Caco-2 (cell line): ENCODE results near the gene GNGT2. TPM values are rescaled to one million over a fixed set of nuclear protein-coding genes. Genes with fewer than 3 reads are reported as not detected.

Experiments
- BruUV-seq: library from RNA; stranded (reverse); fragments of 400-500 nt; replicated peaks from 2 replicates; lab custom pipeline; 2021; lab: Mats Ljungman, UMichigan
- CTCF ChIA-PET: fragments of 300-600 bp; sonication (Branson Sonifier 250); formaldehyde crosslinking; loops from one replicate; lab custom pipeline; 2022; ENCODE audit warnings: antibody characterized with exemption; lab: Charles Lee
- POLR2A ChIA-PET: fragments of 300-600 bp; sonication (Branson Sonifier 250); formaldehyde crosslinking; loops from one replicate; lab custom pipeline; 2022; ENCODE audit warnings: antibody characterized with exemption; lab: Charles Lee
- DNase-seq, 2 experiments: peaks; one replicate each; pipeline versions ENCODE4 v3.0.0 to v3.0.0-alpha.2; 2020 to 2022
- H3K27me3 ChIP-seq: replicated peaks from 2 replicates; pipeline ENCODE4 v1.6.0; 2011; ENCODE audit warnings: low read length; ENCODE audit not compliant: control insufficient read depth, insufficient read depth
- H3K36me3 ChIP-seq: 2 replicates; pipeline ENCODE4 v1.5.1; 2011; ENCODE audit warnings: low read length; ENCODE audit not compliant: control insufficient read depth, insufficient read depth
- H3K4me1 ChIP-seq: fragments of 250-450 bp; sonication (Bioruptor Pico); 2 replicates; pipeline ENCODE4 v1.5.1; 2020; ENCODE audit warnings: mild to moderate bottlenecking
- H3K4me3 ChIP-seq: 2 replicates; pipeline ENCODE4 v1.5.1; 2011; ENCODE audit warnings: low read depth, mild to moderate bottlenecking, control low read depth, low read length
- H3K9me3 ChIP-seq: fragments of 250-450 bp; sonication (Bioruptor Pico); 2 replicates; pipeline ENCODE4 v1.5.1; 2020; ENCODE audit warnings: mild to moderate bottlenecking, moderate library complexity
- H3K27ac Mint-ChIP-seq: one replicate; pipeline ENCODE4 v1.8.0; 2022; ENCODE audit warnings: mixed read lengths; ENCODE audit not compliant: unreplicated experiment
- H3K27me3 Mint-ChIP-seq: one replicate; pipeline ENCODE4 v1.8.0; 2022; ENCODE audit warnings: mixed read lengths; ENCODE audit not compliant: insufficient read depth, unreplicated experiment
- H3K36me3 Mint-ChIP-seq: one replicate; pipeline ENCODE4 v1.8.0; 2022; ENCODE audit warnings: mild to moderate bottlenecking, mixed read lengths; ENCODE audit not compliant: insufficient read depth, unreplicated experiment
- H3K4me1 Mint-ChIP-seq: one replicate; pipeline ENCODE4 v1.8.0; 2022; ENCODE audit warnings: low read depth, mixed read lengths; ENCODE audit not compliant: unreplicated experiment
- H3K4me3 Mint-ChIP-seq: one replicate; pipeline ENCODE4 v1.8.0; 2022; ENCODE audit warnings: mild to moderate bottlenecking, moderate library complexity, mixed read lengths; ENCODE audit not compliant: unreplicated experiment
- H3K9me3 Mint-ChIP-seq: one replicate; pipeline ENCODE4 v1.8.0; 2022; ENCODE audit warnings: mixed read lengths; ENCODE audit not compliant: unreplicated experiment
- intact Hi-C: fragments of 100-400 bp; cut with micrococcal nuclease; formaldehyde crosslinking; loops from one replicate; pipeline ENCODE4 v1.10.0; 2022; ENCODE audit not compliant: unreplicated experiment
- total RNA-seq: library from RNA; stranded (reverse); gene quantifications from 2 replicates; pipeline ENCODE4 v1.2.3, GENCODE V29; 2022
- TF ChIP-seq, protein P1 (sequence below), 2 experiments: fragments of 200-600 bp in 1 of 2; IDR thresholded peaks; 1 replicate in 1 of 2; 2 replicates in 1 of 2; pipeline versions ENCODE4 v1.5.1 to v1.8.0; 2011 to 2022; ENCODE audit warnings: antibody characterized with exemption in 1 of 2, control low read depth in 1 of 2, inconsistent platforms in 1 of 2, low read depth in 1 of 2, low read length in 1 of 2, mild to moderate bottlenecking in 1 of 2, moderate library complexity in 1 of 2; ENCODE audit not compliant: insufficient read depth in 1 of 2, severe bottlenecking in 1 of 2, unreplicated experiment in 1 of 2

GNGT2 gene
- total RNA-seq, 1 experiment from 2014 or later: not detected

- Mint-ChIP-seq H3K4me3 (peak overlapping the region; percentile 3), H3K36me3 (no peaks in the 10 kb centered on the region), H3K27ac (no peak overlapping the region), H3K27me3 (no peaks in the 10 kb centered on the region), H3K4me1 (peaks cover 15% of the 10 kb centered on the region), H3K9me3 (no peaks in the 10 kb centered on the region)
- Histone ChIP-seq H3K9me3 (0 out of 2 replicates have a peak, but pooled peaks cover 3% of the 10 kb centered on the region), H3K4me1 (peaks cover 13% of the 10 kb centered on the region), H3K27me3 (no peaks in the 10 kb centered on the region), H3K36me3 (no peaks in the 10 kb centered on the region), H3K4me3 (no peak overlapping the region)
- peak in 1 of 2 experiments; percentile 38 for DNase-seq
- ChIA-PET POLR2A (no interaction called here), CTCF (no interaction called here)
- intact Hi-C loops: no loop called here
- BruUV-seq: no TSS peak
- TF ChIP-seq, protein P1, sequence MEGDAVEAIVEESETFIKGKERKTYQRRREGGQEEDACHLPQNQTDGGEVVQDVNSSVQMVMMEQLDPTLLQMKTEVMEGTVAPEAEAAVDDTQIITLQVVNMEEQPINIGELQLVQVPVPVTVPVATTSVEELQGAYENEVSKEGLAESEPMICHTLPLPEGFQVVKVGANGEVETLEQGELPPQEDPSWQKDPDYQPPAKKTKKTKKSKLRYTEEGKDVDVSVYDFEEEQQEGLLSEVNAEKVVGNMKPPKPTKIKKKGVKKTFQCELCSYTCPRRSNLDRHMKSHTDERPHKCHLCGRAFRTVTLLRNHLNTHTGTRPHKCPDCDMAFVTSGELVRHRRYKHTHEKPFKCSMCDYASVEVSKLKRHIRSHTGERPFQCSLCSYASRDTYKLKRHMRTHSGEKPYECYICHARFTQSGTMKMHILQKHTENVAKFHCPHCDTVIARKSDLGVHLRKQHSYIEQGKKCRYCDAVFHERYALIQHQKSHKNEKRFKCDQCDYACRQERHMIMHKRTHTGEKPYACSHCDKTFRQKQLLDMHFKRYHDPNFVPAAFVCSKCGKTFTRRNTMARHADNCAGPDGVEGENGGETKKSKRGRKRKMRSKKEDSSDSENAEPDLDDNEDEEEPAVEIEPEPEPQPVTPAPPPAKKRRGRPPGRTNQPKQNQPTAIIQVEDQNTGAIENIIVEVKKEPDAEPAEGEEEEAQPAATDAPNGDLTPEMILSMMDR (IDR thresholded peaks at IDR 0.05; ENCODE audit: insufficient read depth in 1 of 2, low read depth in 1 of 2, low read length in 1 of 2, severe bottlenecking in 1 of 2, unreplicated experiment in 1 of 2): no peak
Observed at GRCh38 chr17:49157784-49158183, 52.6 kb downstream of the GNGT2 start.

DNA sequence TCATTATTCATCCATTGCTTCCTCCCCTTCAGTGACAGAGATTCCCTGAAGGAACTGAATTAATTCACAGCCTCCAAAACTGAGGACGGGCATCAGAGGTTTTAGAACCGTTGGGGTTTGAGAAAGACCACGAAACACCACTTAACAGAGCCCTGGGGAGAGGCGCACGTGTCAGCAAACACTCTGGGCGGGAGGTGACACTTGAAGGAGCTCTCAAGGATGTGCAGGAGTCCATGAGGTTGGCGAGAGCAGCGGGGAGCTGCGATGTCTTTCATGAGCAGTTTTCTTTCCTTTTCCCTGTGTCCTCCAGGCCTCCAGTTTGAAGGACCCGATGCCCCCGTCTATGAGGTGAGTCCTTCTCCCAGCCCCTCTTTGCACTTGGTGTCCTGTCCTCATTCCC lies 54.1 kb downstream of the GNGT2 start:
- Histone ChIP-seq H3K36me3 (no peaks in the 10 kb centered on the region), H3K4me3 (no peak overlapping the region), H3K4me1 (peaks cover 13% of the 10 kb centered on the region), H3K9me3 (0 out of 2 replicates have a peak, but pooled peaks cover 3% of the 10 kb centered on the region), H3K27me3 (no peaks in the 10 kb centered on the region)
- ChIA-PET POLR2A (no interaction called here), CTCF (interaction anchor here (0.6 kb wide), 1 partner anchor 186 kb away, joined by 3 read pairs; no protein-coding TSS in a partner anchor)
- Mint-ChIP-seq H3K36me3 (no peaks in the 10 kb centered on the region), H3K9me3 (no peaks in the 10 kb centered on the region), H3K4me1 (peaks cover 15% of the 10 kb centered on the region), H3K27ac (no peak overlapping the region), H3K27me3 (no peaks in the 10 kb centered on the region), H3K4me3 (no peak overlapping the region)
- BruUV-seq: no TSS peak
- TF ChIP-seq, protein P1 (IDR thresholded peaks at IDR 0.05; ENCODE audit: insufficient read depth in 1 of 2, low read depth in 1 of 2, low read length in 1 of 2, severe bottlenecking in 1 of 2, unreplicated experiment in 1 of 2): no peak
- intact Hi-C loops: no loop called here
- no peak for DNase-seq

Other genes with a start within 250 kb of the GNGT2 start
- gene GIP, start 242.0 kb downstream of the GNGT2 start, total RNA-seq: 0.59 and 0.63 TPM in 2 replicates
- gene IGF2BP1, start 213.2 kb downstream of the GNGT2 start, total RNA-seq: 583 and 601 TPM in 2 replicates
- 1.1 and 1.3 TPM in 2 replicates for gene B4GALNT2, start 77.8 kb downstream of the GNGT2 start, total RNA-seq
- gene ABI3, start 133 bp upstream of the GNGT2 start, total RNA-seq: not detected in 2 replicates
- gene PHOSPHO1, start 20.2 kb upstream of the GNGT2 start, total RNA-seq: 0.44 and 0.48 TPM in 2 replicates
- gene ZNF652, start 151.7 kb upstream of the GNGT2 start, total RNA-seq: 89.3 and 92.6 TPM in 2 replicates
- gene PHB1, start 204.3 kb upstream of the GNGT2 start, total RNA-seq: 761 and 848 TPM in 2 replicates